Smooth muscle cell (in vitro differentiated cells): ENCODE results near the gene HDHD5. TPM values are rescaled to one million over a fixed set of nuclear protein-coding genes. Genes with fewer than 3 reads are reported as not detected.

ENCODE experiments used
- DNase-seq: peaks from one replicate; lab custom pipeline; 2025; ENCODE audit not compliant: unreplicated experiment; lab: John Stamatoyannopoulos, UW
- H2AFZ ChIP-seq: fragments of 200-600 bp; sonication (generic); 2 replicates; pipeline ENCODE4 v1.6.0; 2016; ENCODE audit warnings: antibody characterized with exemption, low read depth, mild to moderate bottlenecking
- H3F3A ChIP-seq: fragments of 200-600 bp; sonication (generic); 2 replicates; pipeline ENCODE4 v1.6.0; 2017; ENCODE audit warnings: antibody characterized with exemption, low read depth
- H3K27ac ChIP-seq: fragments of 200-600 bp; sonication (generic); 2 replicates; pipeline ENCODE4 v1.5.1; 2016; ENCODE audit warnings: low read depth, mild to moderate bottlenecking
- H3K27me3 ChIP-seq: fragments of 200-600 bp; sonication (generic); 2 replicates; pipeline ENCODE4 v1.6.1; 2016; ENCODE audit warnings: low read depth, mild to moderate bottlenecking
- H3K36me3 ChIP-seq: fragments of 200-600 bp; sonication (generic); 2 replicates; pipeline ENCODE4 v1.5.1; 2016; ENCODE audit warnings: low read depth
- H3K4me1 ChIP-seq: fragments of 200-600 bp; sonication (generic); 2 replicates; pipeline ENCODE4 v1.5.1; 2016; ENCODE audit warnings: low read depth
- H3K4me2 ChIP-seq: fragments of 200-600 bp; sonication (generic); 2 replicates; pipeline ENCODE4 v1.6.0; 2016; ENCODE audit warnings: mild to moderate bottlenecking
- H3K4me3 ChIP-seq: fragments of 200-600 bp; sonication (generic); 2 replicates; pipeline ENCODE4 v1.5.1; 2016; ENCODE audit warnings: mild to moderate bottlenecking
- H3K79me2 ChIP-seq: fragments of 200-600 bp; sonication (generic); 2 replicates; pipeline ENCODE4 v1.6.0; 2016; ENCODE audit warnings: low read depth, mild to moderate bottlenecking
- H3K9ac ChIP-seq: fragments of 200-600 bp; sonication (generic); 2 replicates; pipeline ENCODE4 v1.6.0; 2016; ENCODE audit warnings: low read depth
- H3K9me3 ChIP-seq: fragments of 200-600 bp; sonication (generic); replicated peaks from 2 replicates; pipeline ENCODE4 v1.5.1; 2016; ENCODE audit warnings: low read depth
- H4K20me1 ChIP-seq: fragments of 200-600 bp; sonication (generic); 2 replicates; pipeline ENCODE4 v1.6.0; 2016; ENCODE audit warnings: low read depth
- CTCF ChIP-seq: fragments of 200-600 bp; sonication (generic); IDR thresholded peaks from 2 replicates; pipeline ENCODE4 v1.5.1; 2017; ENCODE audit warnings: borderline replicate concordance, mild to moderate bottlenecking, antibody characterized with exemption; ENCODE audit not compliant: insufficient read depth, poor library complexity, severe bottlenecking
- WGBS: methylation state at CpG from one replicate; pipeline ENCODE4 v1.1.7; 2016; ENCODE audit warnings: low lambda C conversion rate; 5-methylcytosine and 5-hydroxymethylcytosine counted together
- polyA plus RNA-seq: library from polyadenylated mRNA; unstranded; fragments of >200 nt; fragmentation: Nextera tagmentation; extraction: Ambion mirVana; gene quantifications from 2 replicates; pipeline ENCODE4 v1.2.1, GENCODE V29; 2016
- total RNA-seq: library from RNA; depleted of rRNA; stranded (reverse); fragments of >200 nt; gene quantifications from 2 replicates; pipeline ENCODE4 v1.2.3, GENCODE V29; 2014

The HDHD5 gene
- total and polyA plus RNA-seq, 2 experiments from 2014 or later: 25.5 to 52.1 TPM

DNA sequence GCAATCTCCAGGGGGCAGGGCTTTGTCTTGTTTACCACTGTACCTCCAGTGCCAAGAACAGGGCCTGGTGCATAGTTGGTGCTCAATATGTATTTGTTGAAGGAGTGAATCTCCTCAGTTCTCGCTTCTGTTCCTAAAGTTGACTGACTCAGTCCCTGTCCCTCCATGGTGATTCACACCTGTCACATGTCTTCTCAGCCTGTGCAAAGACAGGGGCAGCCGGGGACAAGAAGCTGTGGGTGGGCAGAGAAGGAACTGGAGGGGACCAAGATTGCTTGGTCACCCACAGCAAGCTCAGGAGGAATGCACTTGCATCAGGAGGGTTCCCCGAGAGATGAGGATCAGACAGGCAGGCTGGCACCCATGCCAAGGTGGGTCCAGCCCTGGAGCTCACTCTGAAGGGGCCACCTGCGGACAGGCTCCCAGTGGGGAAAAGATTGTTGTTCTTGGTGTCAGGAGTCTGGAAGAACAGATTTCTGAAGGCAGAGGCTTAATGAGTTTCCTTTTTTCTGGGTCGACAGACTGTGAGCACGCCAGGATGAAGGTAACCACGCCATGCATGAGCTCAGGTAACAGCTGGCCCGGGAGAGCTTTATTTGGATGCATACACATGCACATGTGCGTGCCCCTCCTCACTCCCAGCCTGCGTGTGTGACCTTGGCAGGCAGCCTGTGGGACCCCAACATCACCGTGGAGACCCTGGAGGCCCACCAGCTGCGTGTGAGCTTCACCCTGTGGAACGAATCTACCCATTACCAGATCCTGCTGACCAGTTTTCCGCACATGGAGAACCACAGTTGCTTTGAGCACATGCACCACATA, 57.4 kb downstream of the HDHD5 start:
- Histone ChIP-seq H3K36me3 (no peaks in the 10 kb centered on the region), H2AFZ (no peak overlapping the region), H3K27me3 (no peaks in the 10 kb centered on the region), H3K9me3 (no peaks in the 10 kb centered on the region), H4K20me1 (peaks cover 5% of the 10 kb centered on the region), H3K9ac (no peak overlapping the region), H3F3A (no peaks in the 10 kb centered on the region), H3K4me1 (no peaks in the 10 kb centered on the region), H3K4me2 (no peak overlapping the region), H3K79me2 (no peaks in the 10 kb centered on the region), H3K27ac (no peak overlapping the region), H3K4me3 (no peak overlapping the region)
- DNase-seq: no peak
- no peak for TF ChIP-seq CTCF
- WGBS: 96% methylated on average over 14 of the region's 14 CpGs

DNA sequence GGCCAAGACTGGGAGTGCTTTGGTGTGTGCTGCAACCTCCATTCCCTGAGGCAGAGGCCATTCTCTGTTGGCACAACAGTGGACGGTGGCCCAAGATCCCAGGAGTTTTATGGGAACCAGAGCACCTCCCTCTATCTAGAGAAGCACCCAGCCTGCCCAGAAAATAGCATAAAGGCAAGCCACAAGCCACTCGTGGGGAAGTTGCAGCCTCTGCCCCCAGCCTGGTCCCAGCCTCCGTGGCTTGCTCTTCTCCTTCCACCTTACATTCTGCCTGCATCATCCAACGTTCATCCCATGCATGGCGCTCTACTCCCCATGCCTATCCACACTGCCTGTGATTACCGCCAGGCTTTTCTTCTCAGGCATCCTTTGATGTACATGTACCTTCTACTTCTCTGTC, 58.5 kb downstream of the HDHD5 start:
- H4K20me1 ChIP-seq: peaks cover 14% of the 10 kb centered on the region
- H3K4me3 ChIP-seq: no peak overlapping the region
- no peaks in the 10 kb centered on the region for H3K9me3 ChIP-seq
- H3K4me1 ChIP-seq: no peaks in the 10 kb centered on the region
- H3K9ac ChIP-seq: no peak overlapping the region
- H3K79me2 ChIP-seq: no peaks in the 10 kb centered on the region
- WGBS: 88% methylated on average over 6 of the region's 6 CpGs
- DNase-seq: no peak
- H3K27me3 ChIP-seq: no peaks in the 10 kb centered on the region
- H3K4me2 ChIP-seq: no peak overlapping the region
- H3F3A ChIP-seq: no peaks in the 10 kb centered on the region
- TF ChIP-seq CTCF: no peak
- no peak overlapping the region for H3K27ac ChIP-seq
- no peaks in the 10 kb centered on the region for H3K36me3 ChIP-seq
- no peak overlapping the region for H2AFZ ChIP-seq

DNA sequence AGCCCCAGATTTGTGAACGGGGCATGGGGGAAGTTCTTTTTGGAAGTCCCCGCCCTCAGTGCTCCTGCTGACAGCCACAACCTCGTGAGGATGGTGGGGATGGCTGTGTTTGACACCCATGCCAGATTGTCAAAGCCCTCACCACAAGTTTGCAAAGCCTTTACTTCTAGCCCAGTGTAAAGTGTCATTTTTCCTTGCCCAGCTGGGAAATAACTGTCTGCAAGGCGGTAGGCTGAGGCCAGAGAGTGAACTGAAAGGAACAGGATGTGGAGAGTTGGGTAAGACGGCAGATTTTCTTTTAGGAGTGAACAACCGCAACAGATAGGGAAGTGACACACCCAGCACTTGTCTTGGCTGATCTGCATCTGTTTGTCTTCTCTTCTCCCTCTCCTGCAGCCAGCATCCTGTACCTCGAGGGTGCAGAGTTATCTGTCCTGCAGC, 60.7 kb downstream of the HDHD5 start:
- Histone ChIP-seq H4K20me1 (peaks cover 35% of the 10 kb centered on the region), H2AFZ (no peak overlapping the region), H3K27me3 (no peaks in the 10 kb centered on the region), H3K4me2 (no peak overlapping the region), H3K79me2 (no peaks in the 10 kb centered on the region), H3K36me3 (no peaks in the 10 kb centered on the region), H3K27ac (no peak overlapping the region), H3F3A (no peaks in the 10 kb centered on the region), H3K4me1 (no peaks in the 10 kb centered on the region), H3K9me3 (no peaks in the 10 kb centered on the region), H3K4me3 (no peak overlapping the region), H3K9ac (no peak overlapping the region)
- 86% methylated on average over 7 of the region's 7 CpGs for WGBS
- TF ChIP-seq CTCF: no peak
- DNase-seq: no peak

GRCh38 chr22:17097701-17098100, 61.4 kb downstream of the HDHD5 start:
- Histone ChIP-seq H3K4me2 (no peak overlapping the region), H3F3A (no peaks in the 10 kb centered on the region), H3K36me3 (no peaks in the 10 kb centered on the region), H3K27me3 (no peaks in the 10 kb centered on the region), H3K4me3 (no peak overlapping the region), H3K4me1 (no peaks in the 10 kb centered on the region), H4K20me1 (peaks cover 42% of the 10 kb centered on the region), H3K9ac (no peak overlapping the region), H3K79me2 (no peaks in the 10 kb centered on the region), H3K27ac (no peak overlapping the region), H2AFZ (no peak overlapping the region), H3K9me3 (no peaks in the 10 kb centered on the region)
- no peak for TF ChIP-seq CTCF
- DNase-seq: no peak
- over 99% methylated on average over 6 of the region's 6 CpGs for WGBS
